Natural killer cell (primary cell): ENCODE measurements around the gene SEPTIN3. TPM values are rescaled to one million over a fixed set of nuclear protein-coding genes. Genes with fewer than 3 reads are reported as not detected.

Experiments
- ATAC-seq, 3 donors: fragments of 150-1000 bp in 2 of 3; fragments of 200-7000 bp in 1 of 3; cut with Tn5 transposase; 1 replicate in 1 of 3; 2 replicates in 2 of 3; pipeline ENCODE4 v1.10.0; 2021; ENCODE audit warnings: mild to moderate bottlenecking in 2 of 3, moderate library complexity in 2 of 3
- DNase-seq, 2 donors: peaks; one replicate each; pipeline versions ENCODE4 v3.0.0 to v3.0.0-alpha.2; 2013 to 2021; ENCODE audit warnings: mixed read lengths in 1 of 2
- H3K27ac ChIP-seq: one replicate; pipeline ENCODE4 v1.5.1; 2013; ENCODE audit warnings: mild to moderate bottlenecking, low read length
- H3K27me3 ChIP-seq: one replicate; pipeline ENCODE4 v1.6.1; 2013; ENCODE audit warnings: low read length; ENCODE audit not compliant: control insufficient read depth, insufficient read depth
- H3K36me3 ChIP-seq: one replicate; pipeline ENCODE4 v1.6.1; 2013; ENCODE audit warnings: low read length; ENCODE audit not compliant: control insufficient read depth, insufficient read depth
- H3K4me1 ChIP-seq: one replicate; pipeline ENCODE4 v1.6.1; 2013; ENCODE audit warnings: low read length; ENCODE audit not compliant: control insufficient read depth, insufficient read depth
- H3K4me3 ChIP-seq: one replicate; pipeline ENCODE4 v1.5.1; 2013; ENCODE audit warnings: low read length
- H3K9me3 ChIP-seq: one replicate; pipeline ENCODE4 v1.6.1; 2013; ENCODE audit warnings: low read length; ENCODE audit not compliant: control insufficient read depth, insufficient read depth
- H3K27ac Mint-ChIP-seq, 2 donors: one replicate each; pipeline ENCODE4 v1.8.0; 2022; ENCODE audit warnings: mild to moderate bottlenecking in 2 of 2, mixed read lengths in 2 of 2, moderate library complexity in 1 of 2
- H3K27me3 Mint-ChIP-seq, 2 donors: one replicate each; pipeline ENCODE4 v1.8.0; 2022; ENCODE audit warnings: low read depth in 2 of 2, mixed read lengths in 2 of 2
- H3K36me3 Mint-ChIP-seq: one replicate; pipeline ENCODE4 v1.8.0; 2022; ENCODE audit warnings: mixed read lengths
- H3K4me1 Mint-ChIP-seq, 2 donors: one replicate each; pipeline ENCODE4 v1.8.0; 2022; ENCODE audit warnings: mixed read lengths in 2 of 2
- H3K4me3 Mint-ChIP-seq: one replicate; pipeline ENCODE4 v1.8.0; 2022; ENCODE audit warnings: mild to moderate bottlenecking, moderate library complexity, mixed read lengths
- H3K9me3 Mint-ChIP-seq, 2 donors: one replicate each; pipeline ENCODE4 v1.8.0; 2022; ENCODE audit warnings: mixed read lengths in 2 of 2
- WGBS: methylation state at CpG from one replicate; pipeline ENCODE4 v1.1.7; 2013; ENCODE audit warnings: missing lambda C conversion rate; ENCODE audit not compliant: insufficient coverage; 5-methylcytosine and 5-hydroxymethylcytosine counted together
- intact Hi-C: fragments of 100-400 bp; cut with micrococcal nuclease; formaldehyde crosslinking; loops from one replicate; pipeline ENCODE4 v1.14.2; 2022
- total RNA-seq, 4 donors: library from RNA; stranded (reverse); fragments of 120-200 nt in 1 of 4; gene quantifications; one replicate each; pipeline versions ENCODE4 v1.2.3 to v1.2.4, GENCODE V29; 2013 to 2022
- TF ChIP-seq, protein P1 (sequence below): fragments of 200-600 bp; IDR thresholded peaks from one replicate; pipeline ENCODE4 v1.8.0; 2022; ENCODE audit warnings: antibody characterized with exemption

Gene SEPTIN3
- total RNA-seq, 3 donors from 2014 or later (not counting 1 experiment from before 2014, with no cell fraction given): 0.38 TPM; not detected in 2

DNA sequence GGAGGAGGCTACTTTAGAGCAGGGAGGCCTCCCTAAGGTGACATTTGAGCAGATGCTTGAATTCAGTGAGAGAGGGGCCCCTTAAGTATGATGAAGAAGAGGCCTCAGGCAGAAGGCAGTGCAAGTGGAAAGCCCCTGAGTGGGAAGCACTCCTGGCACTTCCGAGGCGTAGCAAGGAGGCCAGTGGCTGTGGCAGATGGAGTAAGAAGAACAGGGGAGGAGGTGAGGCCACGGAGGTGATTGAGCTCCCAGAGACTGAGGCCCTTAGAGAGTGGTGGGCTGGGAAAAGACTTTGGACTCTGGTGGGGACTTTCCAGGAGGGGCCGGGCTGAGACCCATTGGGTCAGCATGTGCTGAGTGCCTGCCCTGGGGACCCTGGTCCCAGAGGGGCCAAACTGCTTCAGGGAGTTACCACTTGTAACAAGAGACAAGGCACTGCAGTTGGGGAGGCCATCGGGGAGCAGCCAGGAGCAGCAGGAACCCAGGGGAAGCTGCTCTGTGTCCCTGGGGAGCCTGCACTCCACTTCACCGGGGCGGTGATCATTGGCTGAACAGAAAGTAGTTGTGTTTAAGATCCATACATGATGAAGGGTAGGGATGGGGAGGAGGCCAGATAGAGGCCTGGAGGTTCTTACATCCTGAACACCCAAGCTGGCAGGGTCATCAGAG, 19.8 kb upstream of the SEPTIN3 start:
- no peaks in the 10 kb centered on the region for H3K36me3 Mint-ChIP-seq
- peaks cover 8 to 17% of the 10 kb centered on the region in 2 donors for H3K4me1 Mint-ChIP-seq
- no peaks in the 10 kb centered on the region for H3K9me3 Mint-ChIP-seq
- H3K4me3 Mint-ChIP-seq: no peak overlapping the region
- Histone ChIP-seq H3K9me3 (no peaks in the 10 kb centered on the region), H3K27me3 (no peaks in the 10 kb centered on the region), H3K4me1 (peaks cover 21% of the 10 kb centered on the region), H3K4me3 (no peak overlapping the region), H3K36me3 (no peaks in the 10 kb centered on the region), H3K27ac (no peak overlapping the region)
- WGBS: 81% methylated on average over 7 of the region's 7 CpGs
- no peak for ATAC-seq
- TF ChIP-seq, protein P1, sequence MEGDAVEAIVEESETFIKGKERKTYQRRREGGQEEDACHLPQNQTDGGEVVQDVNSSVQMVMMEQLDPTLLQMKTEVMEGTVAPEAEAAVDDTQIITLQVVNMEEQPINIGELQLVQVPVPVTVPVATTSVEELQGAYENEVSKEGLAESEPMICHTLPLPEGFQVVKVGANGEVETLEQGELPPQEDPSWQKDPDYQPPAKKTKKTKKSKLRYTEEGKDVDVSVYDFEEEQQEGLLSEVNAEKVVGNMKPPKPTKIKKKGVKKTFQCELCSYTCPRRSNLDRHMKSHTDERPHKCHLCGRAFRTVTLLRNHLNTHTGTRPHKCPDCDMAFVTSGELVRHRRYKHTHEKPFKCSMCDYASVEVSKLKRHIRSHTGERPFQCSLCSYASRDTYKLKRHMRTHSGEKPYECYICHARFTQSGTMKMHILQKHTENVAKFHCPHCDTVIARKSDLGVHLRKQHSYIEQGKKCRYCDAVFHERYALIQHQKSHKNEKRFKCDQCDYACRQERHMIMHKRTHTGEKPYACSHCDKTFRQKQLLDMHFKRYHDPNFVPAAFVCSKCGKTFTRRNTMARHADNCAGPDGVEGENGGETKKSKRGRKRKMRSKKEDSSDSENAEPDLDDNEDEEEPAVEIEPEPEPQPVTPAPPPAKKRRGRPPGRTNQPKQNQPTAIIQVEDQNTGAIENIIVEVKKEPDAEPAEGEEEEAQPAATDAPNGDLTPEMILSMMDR: no peak
- no peak for DNase-seq
- H3K27ac Mint-ChIP-seq: peak overlapping the region in 1 of 2 donors; percentile 12
- no peaks in the 10 kb centered on the region for H3K27me3 Mint-ChIP-seq
- intact Hi-C loops: no loop called here

DNA sequence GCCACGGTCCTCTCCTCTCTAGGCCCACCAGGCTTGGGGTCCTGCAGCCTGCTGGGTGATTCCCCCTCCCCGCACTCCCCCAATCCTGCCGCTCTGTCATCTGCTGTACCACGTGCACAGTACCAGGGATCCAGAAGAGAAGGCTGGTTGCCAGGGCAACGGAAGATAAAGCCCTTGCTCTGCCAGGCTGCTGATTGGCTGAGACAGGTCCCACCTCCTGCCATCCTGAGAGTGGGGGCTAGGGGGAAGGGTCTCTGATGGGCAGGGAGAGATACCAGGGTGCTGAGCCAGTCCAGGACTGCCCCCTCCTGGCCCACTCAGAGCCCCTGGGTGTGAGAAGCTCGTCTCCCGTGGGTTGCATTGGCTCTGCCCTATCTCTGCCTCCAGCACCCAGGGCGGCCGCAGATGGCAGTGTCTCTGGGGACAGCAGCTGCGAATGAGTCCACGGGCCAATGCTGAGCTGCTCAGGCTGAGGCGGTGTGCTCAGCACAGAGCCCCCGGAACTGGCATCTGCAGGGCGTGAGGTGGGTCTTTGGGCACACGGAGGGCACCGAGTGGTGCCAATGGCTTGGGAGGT, 17.3 kb upstream of the SEPTIN3 start, which contains the start of gene SMIM45:
Gene SMIM45 (plus strand): TSS at position 253 of the 577 bp plus-strand sequence.
- intact Hi-C loops: no loop called here
- DNase-seq (no peak), ATAC-seq (no peak)
- peaks cover 5% of the 10 kb centered on the region for H3K4me1 ChIP-seq
- no peaks in the 10 kb centered on the region for H3K36me3 ChIP-seq
- Mint-ChIP-seq H3K9me3 (no peaks in the 10 kb centered on the region), H3K36me3 (no peaks in the 10 kb centered on the region), H3K4me1 (peaks cover 0 to 2% of the 10 kb centered on the region in 2 donors), H3K27ac (no peak within 1 kb of the TSS), H3K27me3 (no peaks in the 10 kb centered on the region), H3K4me3 (no peak within 1 kb of the TSS)
- TF ChIP-seq, protein P1: no peak
- H3K9me3 ChIP-seq: no peaks in the 10 kb centered on the region
- H3K4me3 ChIP-seq: no peak within 1 kb of the TSS
- H3K27ac ChIP-seq: no peak within 1 kb of the TSS
- 80% methylated on average over 16 of the region's 16 CpGs for WGBS
- no peaks in the 10 kb centered on the region for H3K27me3 ChIP-seq

DNA sequence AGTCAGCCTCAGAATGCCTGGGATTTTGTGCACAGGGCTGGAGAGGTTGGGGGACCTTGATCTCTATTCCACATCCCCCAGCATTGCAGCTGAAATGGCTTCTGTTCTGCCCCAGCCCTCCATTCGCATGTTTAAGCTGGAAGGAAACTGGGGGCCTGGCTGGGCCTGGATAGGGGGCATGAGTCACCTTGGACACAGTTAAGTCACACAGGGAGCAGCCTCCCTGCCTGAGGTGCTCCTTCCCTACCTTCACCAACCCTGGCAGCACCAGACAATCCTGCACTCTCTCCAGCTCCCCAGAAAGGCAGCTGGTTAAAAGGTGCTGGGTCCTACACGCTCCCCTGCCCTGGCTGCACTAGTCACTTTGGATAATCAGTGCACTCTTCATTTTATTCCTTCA, 16.5 kb upstream of the SEPTIN3 start:
- 94% methylated on average over 2 of the region's 2 CpGs for WGBS
- intact Hi-C loops: no loop called here
- H3K36me3 ChIP-seq: no peaks in the 10 kb centered on the region
- Mint-ChIP-seq H3K27me3 (peaks cover 0 to 4% of the 10 kb centered on the region in 2 donors), H3K4me3 (no peak overlapping the region), H3K27ac (no peak overlapping the region), H3K4me1 (peaks cover 5% of the 10 kb centered on the region in 2 donors), H3K36me3 (no peaks in the 10 kb centered on the region), H3K9me3 (no peaks in the 10 kb centered on the region)
- no peak overlapping the region for H3K27ac ChIP-seq
- H3K4me3 ChIP-seq: no peak overlapping the region
- TF ChIP-seq, protein P1: no peak
- no peaks in the 10 kb centered on the region for H3K27me3 ChIP-seq
- DNase-seq (no peak), ATAC-seq (no peak)
- H3K4me1 ChIP-seq: peaks cover 4% of the 10 kb centered on the region
- no peaks in the 10 kb centered on the region for H3K9me3 ChIP-seq
